H7 (cell line): ENCODE results near the gene MTHFR. TPM values are rescaled to one million over a fixed set of nuclear protein-coding genes. Genes with fewer than 3 reads are reported as not detected.

Experiments used
- DNase-seq: peaks from one replicate; pipeline ENCODE4 v3.0.0; 2012
- H3K27me3 ChIP-seq: 2 replicates; pipeline ENCODE4 v1.6.0; 2011; ENCODE audit warnings: mild to moderate bottlenecking, low read length; ENCODE audit not compliant: control insufficient read depth, insufficient read depth
- H3K36me3 ChIP-seq: replicated peaks from 2 replicates; pipeline ENCODE4 v1.5.1; 2011; ENCODE audit warnings: low read length; ENCODE audit not compliant: control insufficient read depth, insufficient read depth
- H3K4me3 ChIP-seq: 2 replicates; pipeline ENCODE4 v1.5.1; 2011; ENCODE audit warnings: low read depth, mild to moderate bottlenecking, control low read depth, low read length, moderate library complexity; ENCODE audit not compliant: insufficient read depth
- total RNA-seq: library from RNA; depleted of rRNA; stranded (reverse); fragments of >200 nt; shearing (Covaris generic); gene quantifications from 2 replicates; pipeline ENCODE4 v1.2.3, GENCODE V29; 2014

MTHFR gene
- total RNA-seq, 1 experiment from 2014 or later = 18.9 TPM

GRCh38 chr1:11784256-11784992 lies 21.3 kb downstream of the MTHFR start:
- peak; percentile 67 for DNase-seq
- H3K4me3 ChIP-seq = 0 out of 2 replicates have a peak overlapping the region, but pooled peaks have one; percentile 22
- no peaks in the 10 kb centered on the region for H3K27me3 ChIP-seq
- no peaks in the 10 kb centered on the region; the same call in 1 of the 2 replicates for H3K36me3 ChIP-seq

DNA sequence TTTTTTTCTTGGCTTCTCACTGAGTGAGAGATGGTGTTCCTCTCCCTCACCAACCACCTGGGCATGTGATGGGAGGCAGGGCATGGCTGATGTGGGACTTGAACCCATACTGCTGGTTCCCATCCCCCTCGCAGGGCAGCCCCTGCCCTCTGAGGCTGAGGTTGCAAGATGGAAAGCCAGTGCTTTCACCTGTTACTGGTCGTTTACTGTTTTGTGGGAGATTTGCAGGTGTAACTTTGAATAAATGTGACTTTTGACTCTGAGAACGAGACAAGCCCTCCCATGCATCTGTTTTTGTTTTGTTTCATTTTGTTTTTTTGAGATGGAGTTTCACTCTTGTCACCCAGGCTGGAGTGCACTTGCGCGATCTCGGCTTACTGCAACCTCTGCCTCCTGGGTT lies 22.2 kb downstream of the MTHFR start:
- DNase-seq = no peak
- Histone ChIP-seq H3K27me3 (no peaks in the 10 kb centered on the region), H3K4me3 (no peak overlapping the region), H3K36me3 (no peaks in the 10 kb centered on the region; the same call in 1 of the 2 replicates)

- no peak for DNase-seq
- Histone ChIP-seq H3K36me3 (no peaks in the 10 kb centered on the region; the same call in 1 of the 2 replicates), H3K27me3 (no peaks in the 10 kb centered on the region), H3K4me3 (no peak overlapping the region)
Measured at GRCh38 chr1:11782127-11782708, 23.5 kb downstream of the MTHFR start.

GRCh38 chr1:11781297-11781696 lies 24.5 kb downstream of the MTHFR start:
- Histone ChIP-seq H3K27me3 (no peaks in the 10 kb centered on the region), H3K4me3 (no peak overlapping the region), H3K36me3 (no peaks in the 10 kb centered on the region; the same call in 1 of the 2 replicates)
- DNase-seq = no peak

- H3K27me3 ChIP-seq = no peaks in the 10 kb centered on the region
- no peak overlapping the region for H3K4me3 ChIP-seq
- no peaks in the 10 kb centered on the region; the same call in 1 of the 2 replicates for H3K36me3 ChIP-seq
- no peak for DNase-seq
Measured at GRCh38 chr1:11780380-11781147, 25.2 kb downstream of the MTHFR start.

GRCh38 chr1:11779715-11780379 lies 25.9 kb downstream of the MTHFR start:
- Histone ChIP-seq H3K4me3 (no peak overlapping the region), H3K27me3 (no peaks in the 10 kb centered on the region), H3K36me3 (no peaks in the 10 kb centered on the region; the same call in 1 of the 2 replicates)
- DNase-seq = no peak

GRCh38 chr1:11778844-11779623 lies 26.7 kb downstream of the MTHFR start:
- Histone ChIP-seq H3K27me3 (no peaks in the 10 kb centered on the region), H3K36me3 (no peaks in the 10 kb centered on the region; the same call in 1 of the 2 replicates), H3K4me3 (no peak overlapping the region)
- DNase-seq = no peak

GRCh38 chr1:11778336-11778735 lies 27.4 kb downstream of the MTHFR start:
- Histone ChIP-seq H3K27me3 (no peaks in the 10 kb centered on the region), H3K36me3 (no peaks in the 10 kb centered on the region; the same call in 1 of the 2 replicates), H3K4me3 (no peak overlapping the region)
- DNase-seq = no peak

DNA sequence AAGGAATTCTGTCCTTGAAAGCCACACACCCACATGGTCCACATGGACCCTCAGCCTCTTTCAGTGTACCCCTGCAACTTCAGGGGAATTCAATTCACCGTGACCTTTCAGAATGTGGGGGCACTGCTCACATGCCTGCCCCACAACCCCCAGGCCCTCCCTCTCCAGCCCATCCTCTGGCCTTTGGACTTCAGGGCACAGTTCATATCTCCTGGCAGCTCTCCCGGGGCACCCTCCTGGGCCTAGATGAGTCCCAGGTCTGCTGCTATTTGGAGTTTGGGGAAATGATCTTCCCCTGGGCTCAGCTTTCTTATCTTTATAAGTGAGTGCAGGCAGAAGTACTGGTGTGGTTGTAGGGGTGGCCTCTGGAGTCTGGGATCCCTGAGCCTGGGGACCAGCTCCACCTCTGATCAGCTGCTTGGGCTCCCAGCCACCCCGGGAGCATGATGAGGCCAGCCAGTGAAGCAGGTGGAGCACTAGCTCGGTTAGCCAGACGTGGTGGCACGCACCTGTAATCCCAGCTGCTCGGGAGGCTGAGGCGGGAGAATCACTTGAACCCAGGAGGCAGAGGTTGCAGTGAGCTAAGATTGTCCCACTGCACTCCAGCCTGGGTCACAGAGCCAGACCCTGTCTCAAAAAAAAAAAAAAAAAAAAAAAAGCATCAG lies 28.0 kb downstream of the MTHFR start:
- Histone ChIP-seq H3K27me3 (no peaks in the 10 kb centered on the region), H3K36me3 (no peaks in the 10 kb centered on the region; the same call in 1 of the 2 replicates), H3K4me3 (no peak overlapping the region)
- DNase-seq = no peak

GRCh38 chr1:11774753-11775152 lies 31.0 kb downstream of the MTHFR start:
- Histone ChIP-seq H3K36me3 (no peaks in the 10 kb centered on the region), H3K27me3 (no peaks in the 10 kb centered on the region), H3K4me3 (no peak overlapping the region)
- DNase-seq = no peak

DNA sequence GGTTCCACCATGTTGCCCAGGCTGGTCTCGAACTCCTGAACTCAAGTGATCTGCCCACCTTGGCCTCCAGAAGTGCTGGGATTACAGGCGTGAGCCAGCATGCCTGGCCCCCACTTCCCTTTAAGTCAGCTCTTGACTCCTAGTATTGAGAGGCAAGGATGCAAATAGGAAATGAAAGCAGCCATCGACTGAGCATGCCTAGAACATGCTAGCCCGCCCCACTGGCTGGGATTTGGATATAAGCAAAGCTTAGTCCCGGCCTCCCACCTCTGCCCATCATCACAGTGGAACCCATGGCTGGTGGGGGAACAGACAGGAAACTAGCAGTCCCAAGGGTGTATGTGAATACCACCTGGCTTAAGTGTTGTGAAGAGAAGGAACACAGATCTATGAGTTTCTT lies 33.3 kb downstream of the MTHFR start:
- H3K27me3 ChIP-seq = no peaks in the 10 kb centered on the region
- no peaks in the 10 kb centered on the region for H3K36me3 ChIP-seq
- H3K4me3 ChIP-seq = no peak overlapping the region
- DNase-seq = no peak

GRCh38 chr1:11771481-11772043 lies 34.2 kb downstream of the MTHFR start:
- DNase-seq = no peak
- H3K36me3 ChIP-seq = no peaks in the 10 kb centered on the region
- no peak overlapping the region for H3K4me3 ChIP-seq
- no peaks in the 10 kb centered on the region for H3K27me3 ChIP-seq

DNA sequence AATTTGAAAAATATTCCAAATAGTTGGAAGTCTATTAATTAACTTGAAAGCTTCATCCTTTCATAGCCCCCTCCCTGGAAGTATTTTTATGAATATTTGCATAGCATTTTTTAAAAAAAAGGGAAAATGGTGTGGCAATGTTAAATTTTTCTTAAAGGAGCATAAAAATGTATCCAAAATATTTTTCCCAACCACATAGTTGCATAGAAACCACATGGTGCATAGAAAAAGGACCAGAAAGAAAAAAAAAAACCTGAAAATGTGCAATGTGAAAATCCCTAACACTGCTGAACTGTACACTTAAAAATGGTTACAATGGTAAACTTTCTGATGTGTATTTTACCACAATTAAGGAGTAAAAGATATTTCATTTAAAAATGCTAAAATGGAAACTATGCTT lies 35.8 kb downstream of the MTHFR start:
- no peaks in the 10 kb centered on the region for H3K27me3 ChIP-seq
- DNase-seq = no peak
- no peak overlapping the region for H3K4me3 ChIP-seq
- H3K36me3 ChIP-seq = no peaks in the 10 kb centered on the region
